Activated effector memory CD4-positive, alpha-beta T cell treated with anti-CD3 and anti-CD28 coated beads, Interleukin-2, amount 50 U/mL, for 16 hours (primary cell): ENCODE results near the gene CBFB.

Experiments used
- DNase-seq: peaks from one replicate; pipeline ENCODE4 v3.0.0-alpha.2; 2020

The CBFB gene

DNA sequence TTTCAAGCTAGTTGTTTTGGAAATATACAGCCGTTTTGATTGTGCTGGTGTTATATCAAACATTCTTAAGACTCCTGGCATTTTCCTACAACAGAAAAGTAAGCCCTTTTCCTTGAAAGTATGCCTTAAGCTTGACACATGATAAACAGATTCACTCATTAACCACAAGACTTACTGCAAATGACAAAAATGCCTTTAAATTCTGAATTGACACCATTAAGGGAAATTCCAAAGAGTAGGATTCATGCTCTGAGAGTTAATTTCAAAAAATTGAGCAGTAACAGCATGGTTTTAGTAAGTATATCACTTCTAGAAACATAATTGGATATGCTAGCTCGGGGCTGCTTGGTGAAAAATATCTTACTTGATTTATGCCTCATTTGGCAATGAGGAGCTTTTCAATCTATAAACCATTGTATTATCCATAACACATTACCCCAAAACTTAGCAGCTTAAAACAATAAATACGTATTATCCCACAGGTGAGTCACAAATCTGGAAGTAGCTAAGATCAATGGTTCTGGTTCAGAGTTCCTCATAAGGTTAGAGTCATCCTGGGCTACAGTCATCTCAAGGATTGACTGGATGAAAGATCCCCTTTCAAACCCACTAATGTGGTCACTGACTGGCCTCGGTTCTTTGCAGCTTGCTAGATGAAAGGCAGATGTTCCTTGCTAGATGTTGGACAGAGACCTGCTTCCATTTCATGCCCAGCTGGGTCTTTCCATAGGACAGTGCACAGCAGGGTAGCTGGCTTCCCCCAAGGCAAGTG is 72.5 kb downstream of the CBFB start:
- no peak for DNase-seq

DNA sequence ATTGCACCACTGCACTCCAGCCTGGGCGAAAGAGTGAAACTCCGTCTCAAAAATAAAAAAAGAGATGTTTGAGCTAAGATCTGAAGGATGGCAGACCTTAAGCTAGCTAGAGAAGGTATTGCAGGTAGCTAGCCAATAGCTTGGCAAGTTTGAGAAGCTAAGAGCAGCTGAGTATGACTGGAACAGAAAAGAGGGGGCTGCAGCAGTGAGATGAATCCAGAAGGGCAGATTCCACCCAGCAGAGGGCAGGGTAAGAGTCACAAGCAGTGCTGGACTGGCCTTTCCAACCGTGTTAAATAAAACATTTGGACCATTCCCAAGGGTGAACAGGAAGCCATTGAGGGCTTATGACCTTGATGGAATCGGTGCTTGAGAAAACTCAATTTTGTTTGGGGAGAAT is 75.1 kb downstream of the CBFB start:
- no peak for DNase-seq

- DNase-seq: no peak
Observed at GRCh38 chr16:67104845-67105244, 75.9 kb downstream of the CBFB start.

DNA sequence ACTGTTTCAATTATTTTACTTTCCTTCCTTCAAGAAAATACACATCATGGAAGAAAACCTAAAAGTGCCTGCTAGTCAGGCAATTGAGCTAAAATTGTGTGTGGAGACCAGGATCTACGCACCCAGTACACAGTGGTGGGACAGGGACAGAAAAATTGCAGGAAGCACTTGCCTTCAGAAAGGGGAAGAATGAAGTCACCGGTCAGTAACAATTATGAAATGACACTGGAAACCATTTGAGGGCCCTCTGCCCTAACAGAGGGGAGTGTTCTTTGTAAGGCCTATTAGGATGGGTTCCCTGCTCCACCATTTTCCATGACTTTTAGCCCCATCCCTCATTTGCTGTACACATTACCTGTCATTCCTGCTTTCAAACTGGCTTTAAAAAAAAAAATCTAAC is 76.3 kb downstream of the CBFB start:
- no peak for DNase-seq

DNA sequence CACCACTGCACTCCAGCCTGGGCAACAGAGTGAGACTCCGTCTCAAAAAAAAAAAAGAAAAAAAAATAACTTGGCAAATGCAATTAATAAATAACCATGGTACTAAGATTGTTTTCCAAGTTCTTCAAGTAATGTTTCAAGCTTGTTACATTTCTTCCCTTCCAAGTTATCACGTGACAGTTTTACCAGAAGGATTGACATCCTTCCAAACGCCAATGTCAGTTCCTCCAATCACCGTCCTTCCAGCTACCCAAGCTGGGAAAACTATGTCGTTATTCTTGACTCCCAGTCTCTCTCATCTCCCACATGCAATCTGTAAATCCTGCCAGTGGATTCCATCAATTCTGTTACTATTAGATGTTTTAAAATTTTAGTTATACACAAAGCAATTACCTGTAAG is 76.9 kb downstream of the CBFB start:
- DNase-seq: no peak

DNA sequence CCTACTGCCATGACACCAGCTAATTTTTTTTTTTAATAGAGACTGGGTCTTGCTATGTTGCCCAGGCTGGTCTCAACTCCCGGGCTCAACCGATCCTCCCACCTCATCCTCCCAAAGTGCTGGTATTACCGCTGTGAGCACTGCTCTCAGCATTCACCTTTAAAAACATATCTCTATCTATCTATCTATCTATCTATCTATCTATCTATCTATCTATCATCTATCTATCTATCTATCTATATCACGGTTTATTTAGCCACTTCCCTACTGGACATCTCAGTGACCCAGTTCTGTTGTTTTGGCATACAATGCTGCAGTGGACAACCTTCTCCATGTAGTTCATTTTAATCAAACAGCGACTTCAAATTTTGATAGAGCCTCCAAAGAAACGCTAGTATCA is 79.5 kb downstream of the CBFB start:
- no peak for DNase-seq

DNA sequence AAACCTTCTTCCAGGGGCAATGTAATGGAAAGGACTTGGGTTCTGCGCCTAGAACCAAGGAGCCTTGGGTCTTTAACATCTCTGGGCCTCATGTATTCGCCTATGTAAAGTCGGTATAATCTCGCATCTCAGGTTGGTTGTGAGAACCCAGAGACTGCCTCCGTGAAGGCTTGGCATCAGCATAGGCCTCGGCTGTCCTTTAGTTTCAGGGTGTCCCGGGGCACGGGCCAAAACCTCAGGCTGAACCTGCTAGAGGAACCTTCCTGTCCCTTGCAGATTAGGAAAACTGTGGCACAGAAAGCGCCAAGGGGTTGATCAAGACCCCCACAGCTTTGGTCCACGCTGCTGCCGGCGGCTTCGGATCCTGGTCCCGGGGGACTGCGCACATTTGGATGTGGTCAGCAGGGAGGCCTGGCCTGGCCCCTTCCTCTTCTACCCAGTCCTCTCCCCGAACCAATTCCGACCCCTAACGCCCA is 80.0 kb downstream of the CBFB start:
- no peak for DNase-seq

GRCh38 chr16:67109407-67110135 is 80.6 kb downstream of the CBFB start, which contains the start of gene PHAF1:
Gene PHAF1, plus strand, starts transcription at chr16:67109941. Its CDS starts 235 bp downstream, at chr16:67110176.
- DNase-seq: peak; percentile 99

DNA sequence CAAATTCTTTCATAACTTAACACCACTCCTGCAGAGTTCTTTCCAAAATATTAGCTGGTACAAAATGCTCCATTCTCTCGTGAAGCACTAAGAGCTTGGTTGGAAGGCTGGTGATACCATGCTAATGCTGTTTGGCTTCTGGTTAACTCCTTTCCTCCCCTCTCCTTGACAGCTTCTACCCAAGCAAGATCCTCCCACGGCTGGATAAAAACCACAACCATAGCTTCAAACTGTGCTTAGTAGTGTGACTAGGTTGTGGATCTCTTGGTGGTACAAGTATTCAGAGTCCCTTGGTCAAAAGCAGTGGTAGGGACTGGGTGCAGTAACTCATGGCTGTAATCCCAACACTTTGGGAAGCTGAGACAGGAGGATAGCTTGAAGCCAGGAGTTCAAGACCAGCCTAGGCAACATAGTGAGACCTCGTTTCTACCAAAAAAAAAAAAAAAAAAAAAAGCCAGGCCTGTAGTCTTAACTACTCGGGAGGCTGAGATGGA is 83.0 kb downstream of the CBFB start:
- no peak for DNase-seq

- no peak for DNase-seq
Observed at GRCh38 chr16:67112591-67113399, 83.8 kb downstream of the CBFB start.

GRCh38 chr16:67114793-67115192 is 85.8 kb downstream of the CBFB start:
- DNase-seq: no peak

DNA sequence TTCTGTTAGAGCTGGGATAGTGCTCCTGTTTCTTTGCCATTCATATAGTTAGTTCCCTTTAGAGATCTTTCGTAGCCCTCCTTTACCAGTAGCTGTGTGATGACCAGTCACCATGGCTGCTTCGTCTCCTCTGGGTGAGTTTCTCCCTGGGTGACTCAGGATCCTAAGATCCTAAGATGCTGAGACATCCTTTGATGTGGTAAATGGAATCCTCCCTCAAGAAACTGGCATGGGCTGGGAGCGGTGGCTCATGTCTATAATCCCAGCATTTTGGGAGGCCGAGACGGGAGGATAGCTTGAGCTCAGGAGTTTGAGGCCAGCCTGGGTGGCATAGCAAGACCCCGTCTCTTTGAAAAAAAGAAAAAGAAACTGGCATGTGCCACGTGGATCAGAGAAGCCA is 86.7 kb downstream of the CBFB start:
- no peak for DNase-seq

GRCh38 chr16:67116388-67117311 is 87.7 kb downstream of the CBFB start:
- peak; percentile 3 for DNase-seq

- peak; percentile 2 for DNase-seq
Observed at GRCh38 chr16:67117716-67118115, 88.8 kb downstream of the CBFB start.

DNA sequence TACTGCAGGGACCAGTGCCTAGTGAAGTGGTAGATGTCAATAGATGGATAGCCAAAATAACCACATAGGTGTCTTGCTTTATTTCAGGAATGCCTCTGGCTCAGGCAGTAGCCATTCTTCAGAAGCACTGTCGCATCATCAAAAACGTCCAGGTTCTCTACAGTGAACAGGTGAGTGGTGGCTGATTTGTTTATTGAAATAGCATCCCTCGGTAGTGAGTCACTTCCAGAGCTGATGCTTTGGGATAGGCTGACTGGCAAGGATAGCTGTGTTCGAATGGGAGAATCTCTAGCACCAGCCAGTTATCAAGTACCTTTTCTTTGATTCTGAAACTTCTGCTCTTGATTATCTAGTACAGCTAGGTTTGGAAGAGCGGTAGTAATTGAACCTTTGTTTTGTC is 91.1 kb downstream of the CBFB start:
- peak; percentile 33 for DNase-seq

GRCh38 chr16:67122799-67123198 is 93.8 kb downstream of the CBFB start:
- DNase-seq: peak; percentile 13

DNA sequence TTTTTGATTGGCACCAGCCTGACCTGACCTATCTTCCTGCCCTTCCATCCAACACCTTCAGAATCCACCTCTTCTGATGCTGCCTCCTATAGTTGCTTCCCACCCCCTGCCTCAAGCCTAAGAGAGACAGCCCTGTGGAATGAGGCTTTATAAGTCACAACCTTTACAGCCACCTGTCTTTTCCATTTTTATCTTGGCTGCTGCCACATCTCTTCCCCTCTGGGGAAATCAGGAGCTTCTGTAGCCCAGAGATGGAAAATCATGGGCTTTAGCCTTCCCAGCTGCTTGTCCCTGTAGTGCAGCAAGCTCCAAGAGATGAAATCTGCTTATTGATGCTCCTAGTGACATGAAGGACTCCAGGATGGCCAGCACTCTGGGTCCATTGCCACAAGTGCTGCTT is 99.5 kb downstream of the CBFB start:
- DNase-seq: no peak

GRCh38 chr16:67128887-67129286 is 99.9 kb downstream of the CBFB start:
- no peak for DNase-seq

- DNase-seq: no peak
Observed at GRCh38 chr16:67129422-67129821, 100.5 kb downstream of the CBFB start.

GRCh38 chr16:67137605-67138004 is 108.7 kb downstream of the CBFB start:
- DNase-seq: no peak

DNA sequence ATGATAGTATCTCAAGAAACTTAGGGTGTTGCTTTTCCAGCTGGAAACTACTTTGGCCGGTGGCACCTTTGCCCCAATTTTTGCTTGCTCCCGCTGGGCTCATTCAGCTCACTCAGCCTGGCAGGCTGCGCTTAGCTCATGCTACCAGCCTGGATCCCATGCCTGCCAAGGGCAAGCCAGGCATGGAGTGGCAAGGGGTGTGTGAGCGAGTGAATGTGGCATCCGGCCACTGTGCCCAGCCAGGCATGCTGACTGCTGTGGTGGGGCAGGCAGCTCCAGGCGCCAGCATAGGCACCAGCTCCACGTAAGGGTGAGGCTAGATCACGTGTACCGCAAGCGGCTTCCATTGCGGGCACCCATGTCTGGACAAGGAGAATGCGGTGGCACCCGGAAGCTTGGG is 112.4 kb downstream of the CBFB start:
- no peak for DNase-seq

DNA sequence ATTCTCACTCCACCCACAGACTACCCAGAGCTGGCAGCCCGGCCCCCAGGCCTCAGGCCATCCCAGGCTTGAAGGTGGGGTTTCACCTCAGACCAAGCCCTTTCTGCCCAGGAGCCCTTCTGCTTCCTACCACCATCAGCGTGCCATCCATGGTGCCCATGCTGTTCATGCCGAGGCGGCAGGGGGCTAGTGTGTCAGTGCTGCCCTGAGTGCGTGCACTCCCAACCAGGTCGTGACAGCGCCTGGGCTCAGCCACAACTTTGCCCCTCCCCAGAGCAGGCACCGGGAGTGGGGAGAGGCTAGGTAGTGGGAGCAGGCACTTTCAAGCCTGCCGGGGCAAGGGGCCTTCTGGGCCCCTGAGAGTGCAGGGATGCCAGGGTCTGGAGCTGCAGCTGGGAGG is 113.4 kb downstream of the CBFB start:
- no peak for DNase-seq
